GM12873 (cell line): ENCODE results near the gene ROBO1.

Source experiments
- CTCF ChIP-seq: IDR thresholded peaks from 2 replicates; pipeline ENCODE4 v1.5.1; 2012; ENCODE audit warnings: low read depth, mild to moderate bottlenecking, moderate library complexity, low read length, control low read depth; ENCODE audit not compliant: insufficient read depth; ENCODE audit errors: missing control alignments

The ROBO1 gene

DNA sequence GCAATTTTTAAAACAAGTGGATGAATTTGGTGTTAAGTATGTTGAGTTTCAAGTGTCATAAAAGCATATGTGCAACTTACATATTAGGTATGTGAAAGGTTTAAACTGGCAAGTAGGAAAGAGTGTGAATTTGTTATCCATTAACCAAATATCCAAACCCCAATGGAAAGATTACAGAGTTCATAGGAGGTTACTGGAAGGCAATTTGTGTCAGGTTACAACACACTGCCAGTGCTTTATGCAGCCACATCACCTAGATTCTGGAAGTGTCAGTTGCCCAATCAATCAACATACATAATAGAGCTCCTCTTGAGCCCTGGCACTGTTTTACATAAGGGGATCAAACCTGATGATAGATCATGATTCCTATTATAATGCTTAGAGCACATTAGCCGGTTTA lies 261.0 kb downstream of the ROBO1 start:
- no peak for TF ChIP-seq CTCF

DNA sequence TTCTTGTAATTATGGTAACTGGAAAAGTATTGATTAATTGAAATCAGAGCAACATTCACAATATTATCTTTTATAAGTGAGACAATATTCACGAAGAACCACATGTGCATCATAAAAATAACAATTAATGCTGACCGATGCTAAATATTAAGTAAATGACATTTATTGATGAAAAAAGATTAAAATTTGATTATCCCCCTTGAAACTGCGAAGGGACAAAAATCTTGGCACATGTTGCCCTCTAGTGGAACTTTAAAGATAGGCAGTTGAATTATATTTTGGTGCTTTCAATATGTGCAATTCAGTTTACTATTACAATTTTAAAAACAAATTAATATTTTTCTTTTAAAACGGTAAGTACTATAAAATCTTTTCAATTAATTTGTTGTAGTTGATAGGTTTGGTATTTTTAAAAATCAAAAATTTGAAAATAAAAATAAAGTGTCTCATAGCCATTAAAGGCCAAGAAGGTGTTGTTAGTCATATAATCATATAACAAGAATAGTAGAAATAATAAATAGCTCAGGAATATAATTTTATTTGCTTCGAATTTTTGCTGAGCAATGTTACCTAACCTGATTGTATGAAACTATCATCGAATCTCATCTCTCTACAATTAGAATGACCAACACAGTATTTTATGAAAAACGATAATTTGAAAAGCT lies 270.2 kb downstream of the ROBO1 start:
- peak; percentile 48 for TF ChIP-seq CTCF

DNA sequence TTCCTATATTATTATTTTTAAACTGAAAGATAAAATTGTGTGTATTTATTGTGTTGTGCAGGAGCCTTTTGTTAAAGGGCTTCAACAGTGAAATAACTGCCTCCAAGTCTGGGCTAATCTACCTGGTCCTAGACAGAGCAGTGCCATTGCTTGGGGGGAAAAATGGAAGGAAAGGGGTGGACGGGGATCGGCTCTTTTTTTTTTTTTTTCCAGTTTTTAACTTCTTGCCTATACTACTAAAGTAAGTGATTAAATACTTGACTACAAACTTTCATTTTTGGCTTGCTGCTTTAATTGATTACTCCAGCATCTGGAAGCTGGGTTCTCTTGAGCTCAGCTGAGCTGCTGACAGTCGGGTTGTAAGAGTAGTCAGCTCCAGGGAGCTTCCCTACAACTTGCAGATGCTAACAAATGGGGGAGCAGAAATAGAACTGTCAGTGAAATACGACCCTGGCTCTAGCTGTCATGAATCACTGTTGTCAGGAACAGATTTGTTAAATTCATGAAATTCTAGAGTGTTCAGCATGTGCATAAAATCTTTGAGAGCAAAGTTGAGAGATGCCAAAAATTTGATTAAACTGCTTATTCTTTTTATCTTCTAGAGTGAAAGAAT lies 276.7 kb downstream of the ROBO1 start:
- TF ChIP-seq CTCF = no peak

DNA sequence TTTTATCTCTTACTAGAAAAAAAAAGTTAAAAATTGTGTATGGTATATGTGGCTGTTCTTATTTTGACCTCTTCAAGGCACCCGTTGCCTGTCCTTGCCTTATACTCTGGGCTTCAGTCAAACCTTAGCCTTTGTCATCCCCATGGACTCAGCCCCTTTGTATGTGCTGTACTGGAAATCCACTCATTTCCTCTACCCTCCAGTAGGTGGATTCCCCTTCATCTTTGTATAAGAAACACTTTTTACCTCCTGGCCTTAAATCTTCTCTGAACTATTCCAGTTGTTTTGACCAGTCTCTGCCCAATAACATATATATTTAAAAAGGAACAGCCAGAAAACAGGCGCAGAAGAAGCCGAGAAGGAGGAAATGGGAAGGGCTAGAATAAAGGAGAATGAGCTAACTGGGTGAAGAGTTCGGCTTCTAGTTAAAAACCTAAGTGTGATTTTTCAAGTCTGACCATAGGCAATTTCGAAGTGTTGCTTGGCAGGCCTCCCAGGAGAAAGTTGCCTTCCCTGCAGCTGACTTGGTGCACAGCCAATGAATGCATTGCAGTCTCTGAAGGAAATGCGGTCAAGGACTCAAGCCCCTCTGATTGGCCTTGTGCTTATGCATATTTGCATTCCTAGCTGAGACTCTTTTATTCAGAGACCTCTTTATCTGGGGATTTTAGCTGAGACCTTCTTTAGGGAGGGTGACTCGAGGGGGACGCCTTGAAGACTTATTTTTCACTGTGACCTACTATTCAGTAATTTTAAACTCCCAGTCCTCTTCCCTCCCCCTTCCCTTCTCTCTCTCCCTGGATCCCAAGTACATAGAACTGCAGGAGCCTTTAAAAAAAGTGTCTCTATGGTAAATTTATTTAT lies 277.4 kb downstream of the ROBO1 start:
- no peak for TF ChIP-seq CTCF

DNA sequence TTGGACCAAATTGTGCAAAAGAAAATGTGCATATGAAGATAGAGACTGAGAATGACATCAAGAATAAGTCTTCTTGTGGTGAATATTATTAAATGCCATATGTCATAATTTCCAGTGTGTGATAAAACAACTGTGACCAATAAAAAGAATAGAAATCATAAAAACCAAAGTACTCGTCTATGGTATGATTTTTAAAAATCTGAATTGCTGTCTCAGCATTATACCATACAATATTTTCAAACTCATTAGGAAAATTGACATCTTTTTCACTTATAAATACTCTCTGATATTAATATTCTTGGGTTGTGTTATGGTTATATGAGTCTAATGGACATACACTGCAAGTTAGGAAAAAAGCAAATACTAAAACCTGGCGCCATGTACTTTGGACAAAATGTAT lies 279.4 kb downstream of the ROBO1 start:
- TF ChIP-seq CTCF = no peak

GRCh38 chr3:79480746-79481145 lies 287.1 kb downstream of the ROBO1 start:
- TF ChIP-seq CTCF = no peak

DNA sequence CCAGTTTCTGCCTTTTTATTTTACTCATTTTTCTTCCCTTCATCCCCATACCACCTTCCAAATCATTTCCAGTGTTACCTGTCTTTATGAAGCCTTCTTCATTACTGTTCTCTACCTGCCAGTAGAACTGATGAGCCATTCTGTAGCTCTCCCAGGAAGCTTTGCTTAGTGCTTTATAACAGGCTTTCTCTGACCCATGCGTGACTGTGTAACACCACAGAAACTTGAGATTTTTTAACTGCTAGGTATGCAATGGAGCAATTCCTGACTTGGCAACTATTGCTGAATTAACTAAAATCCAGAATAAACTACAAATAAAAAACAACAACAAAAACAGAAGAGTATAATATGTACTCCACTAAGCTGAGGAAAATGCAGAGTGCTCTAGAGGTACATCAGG lies 289.2 kb downstream of the ROBO1 start:
- TF ChIP-seq CTCF = no peak
